SH-SY5Y (cell line): ENCODE measurements around the gene TYMP.

Experiments
- GATA2 ChIP-seq: IDR thresholded peaks from 2 replicates; pipeline ENCODE4 v1.6.1; 2011; ENCODE audit warnings: mild to moderate bottlenecking, low read depth, low read length
- GATA3 ChIP-seq: IDR thresholded peaks from 2 replicates; pipeline ENCODE4 v1.6.1; 2011; ENCODE audit warnings: low read depth, mild to moderate bottlenecking, low read length, moderate library complexity

TYMP gene

GRCh38 chr22:50532824-50533796, 3.3 kb upstream of the TYMP start:
- TF ChIP-seq GATA2 (no peak), GATA3 (no peak)

GRCh38 chr22:50531962-50532674, 2.3 kb upstream of the TYMP start:
- no peak for TF ChIP-seq GATA3
- no peak for TF ChIP-seq GATA2

DNA sequence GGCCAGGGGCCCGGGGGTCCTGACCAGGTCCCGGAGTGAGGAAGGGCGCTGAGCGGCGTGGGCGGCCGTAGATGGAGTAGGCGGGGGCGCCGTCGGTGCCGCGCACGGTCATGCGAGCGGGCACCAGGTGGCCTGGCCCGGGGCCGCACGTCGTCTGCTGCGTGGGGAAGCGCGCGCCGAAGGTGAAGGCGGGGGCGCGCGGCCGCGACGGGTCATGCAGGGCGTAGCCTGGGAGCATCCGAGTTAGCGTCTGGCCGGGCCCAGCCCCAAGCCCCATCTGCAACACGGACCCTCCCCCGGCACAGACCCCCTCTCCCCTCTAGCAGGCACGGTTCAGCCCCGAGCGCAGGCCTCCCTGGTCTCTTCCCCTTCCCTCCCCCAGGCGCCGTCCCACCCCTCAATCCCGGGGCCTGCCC, 1.7 kb upstream of the TYMP start:
- no peak for TF ChIP-seq GATA3
- TF ChIP-seq GATA2, result no peak

- no peak for TF ChIP-seq GATA2
- TF ChIP-seq GATA3, result no peak
Observed at GRCh38 chr22:50530877-50531545, 1.2 kb upstream of the TYMP start.

- TF ChIP-seq GATA2, result no peak
- no peak for TF ChIP-seq GATA3
Observed at GRCh38 chr22:50530580-50530876, 716 bp upstream of the TYMP start.

DNA sequence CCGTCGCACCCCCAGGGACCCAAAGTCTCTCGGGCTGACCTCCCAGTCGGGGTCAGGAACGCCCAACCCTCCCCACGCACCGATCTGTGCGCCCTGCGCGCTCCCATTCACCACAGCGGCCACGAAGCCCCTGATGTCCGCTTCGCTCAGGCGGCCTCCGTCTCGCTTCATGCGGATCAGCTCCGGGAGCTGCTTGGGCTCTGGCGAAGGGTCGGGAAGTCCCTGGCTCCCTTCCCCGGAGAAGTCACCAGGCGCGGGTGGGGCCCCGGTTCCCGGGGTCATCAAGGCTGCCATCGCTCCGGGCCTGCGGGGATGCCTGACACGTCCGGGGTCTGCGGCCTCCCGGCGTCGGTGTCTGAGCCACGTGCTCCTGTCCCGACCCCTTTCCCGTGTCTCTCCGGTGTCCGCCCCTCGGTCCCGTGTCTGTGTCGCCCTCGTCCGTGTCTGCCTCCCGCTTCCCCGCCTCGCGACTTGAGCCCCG, 356 bp downstream of the TYMP start:
- TF ChIP-seq GATA3 (no peak), GATA2 (no peak)

GRCh38 chr22:50528682-50529415, 963 bp downstream of the TYMP start:
- TF ChIP-seq GATA3 (no peak), GATA2 (no peak)

GRCh38 chr22:50527921-50528681, 1.7 kb downstream of the TYMP start:
- TF ChIP-seq GATA3 (no peak), GATA2 (no peak)

DNA sequence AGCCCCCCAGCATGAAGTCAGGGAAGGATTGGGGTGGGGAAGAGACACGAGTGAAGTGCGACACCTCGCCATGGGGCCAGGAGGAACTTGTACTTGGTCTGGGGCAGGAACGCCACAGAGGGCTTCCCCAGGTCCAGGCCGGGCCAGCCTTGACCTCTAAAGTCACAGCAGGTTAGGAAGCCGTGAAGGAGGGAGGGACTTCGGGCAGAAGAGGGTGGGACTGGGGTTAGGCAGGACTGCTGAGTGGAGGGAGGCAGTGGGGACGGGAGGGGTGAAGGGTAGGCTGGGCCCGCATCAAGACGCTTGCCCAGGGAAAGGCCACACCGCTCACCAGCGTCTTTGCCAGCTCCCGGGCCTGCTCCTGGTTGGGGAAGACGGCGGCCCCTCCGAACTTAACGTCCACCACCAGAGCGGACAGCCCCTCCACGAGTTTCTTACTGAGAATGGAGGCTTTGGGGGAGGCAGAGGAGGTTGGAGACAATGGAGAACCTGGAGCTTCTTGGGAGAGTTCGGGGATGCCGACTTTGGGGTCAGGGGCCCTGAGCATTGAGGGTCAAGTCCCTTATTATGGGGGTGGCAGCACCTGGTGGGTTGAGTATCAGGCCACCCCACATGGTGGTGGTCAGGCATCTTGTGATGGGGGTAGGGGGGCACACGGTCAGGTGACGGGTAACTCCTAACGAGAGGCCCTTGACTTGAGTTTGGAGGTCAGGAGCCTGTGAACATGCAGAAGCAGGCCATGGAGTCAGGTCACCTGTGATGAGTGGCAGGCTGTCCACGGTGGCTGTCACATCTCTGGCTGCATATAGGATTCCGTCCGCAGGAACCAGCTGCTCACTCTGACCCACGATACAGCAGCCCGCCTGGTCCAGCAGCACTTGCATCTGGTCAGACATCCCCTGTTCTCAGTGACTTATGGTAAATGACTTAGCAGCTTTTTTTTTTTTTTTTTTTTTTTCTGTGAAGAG, 2.7 kb downstream of the TYMP start:
- TF ChIP-seq GATA3 (no peak), GATA2 (no peak)

DNA sequence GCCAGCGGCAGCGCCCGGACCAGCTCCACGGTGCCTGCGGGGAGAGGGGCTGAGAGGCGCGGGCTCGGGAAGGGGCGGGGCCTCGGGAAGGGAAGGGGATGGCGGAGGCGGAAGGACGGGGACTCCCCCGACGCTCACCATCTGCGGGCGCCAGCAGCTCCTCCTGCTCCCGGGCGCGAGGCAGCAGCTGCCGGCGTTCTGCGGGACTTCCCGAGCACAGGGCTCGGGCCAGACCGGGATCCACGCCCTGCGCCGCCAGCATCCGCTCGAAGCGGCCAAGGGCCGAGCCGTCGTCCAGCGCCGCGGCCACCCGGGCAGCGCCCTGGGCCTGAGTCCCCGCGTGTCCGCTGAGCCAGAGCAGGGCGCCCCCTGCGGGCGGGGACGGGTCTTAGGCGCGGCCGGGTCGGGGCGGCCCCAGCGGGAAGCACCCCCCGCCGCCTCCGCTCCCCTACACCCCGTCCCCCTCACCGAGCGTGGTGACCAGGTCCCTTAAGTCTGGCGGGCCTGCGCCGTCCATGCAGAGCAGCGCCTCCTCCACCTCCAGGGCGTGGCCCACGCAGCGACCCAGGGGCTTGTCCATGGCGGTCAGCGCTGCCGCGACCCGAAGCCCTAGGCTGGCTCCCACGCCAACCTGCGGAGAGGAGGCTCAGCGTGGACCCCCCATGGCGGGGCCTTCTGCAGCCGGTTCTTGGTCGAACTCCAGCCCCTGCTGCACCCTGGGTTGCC, 3.5 kb downstream of the TYMP start:
- TF ChIP-seq GATA2, result no peak
- no peak for TF ChIP-seq GATA3

GRCh38 chr22:50525858-50526107, 4.0 kb downstream of the TYMP start:
- TF ChIP-seq GATA3 (no peak), GATA2 (no peak)
